K562 (cell line): ENCODE data around the gene SYCP2. TPM values are rescaled to one million over a fixed set of nuclear protein-coding genes. Genes with fewer than 3 reads are reported as not detected.

Source experiments
- MAFK ChIP-seq: IDR thresholded peaks from 2 replicates; pipeline ENCODE4 v1.6.1; 2011; ENCODE audit warnings: low read length, improper control_type of control experiment
- MGA ChIP-seq: fragments of 450-650 bp; IDR thresholded peaks from 2 replicates; pipeline ENCODE4 v1.6.1; 2016; ENCODE audit warnings: mild to moderate bottlenecking, moderate library complexity
- NFE2 ChIP-seq: IDR thresholded peaks from 2 replicates; pipeline ENCODE4 v1.6.1; 2014; ENCODE audit warnings: antibody characterized with exemption, low read depth
- RBM22 ChIP-seq: fragments of 200-400 bp; formaldehyde crosslinking; IDR thresholded peaks from 2 replicates; pipeline ENCODE4 v1.6.1; 2018; ENCODE audit warnings: low read length, low read depth; ENCODE audit not compliant: poor library complexity, severe bottlenecking
- REST ChIP-seq, 2 experiments: fragments of 450-650 bp; formaldehyde crosslinking in 1 of 2; IDR thresholded peaks; 2 replicates each; pipeline versions ENCODE4 v1.4.0 to v1.6.1; 2014 to 2020; ENCODE audit warnings: mild to moderate bottlenecking in 2 of 2, borderline replicate concordance in 1 of 2, low read depth in 1 of 2
- SRSF1 ChIP-seq: fragments of 200-400 bp; formaldehyde crosslinking; IDR thresholded peaks from 2 replicates; pipeline ENCODE4 v1.6.1; 2017; ENCODE audit warnings: mild to moderate bottlenecking, low read depth, low read length, moderate library complexity
- ZC3H11A ChIP-seq: IDR thresholded peaks from 2 replicates; pipeline ENCODE4 v1.6.1; 2012; ENCODE audit warnings: low read depth, low read length, improper control_type of control experiment
- ZNF830 ChIP-seq: fragments of 250-450 bp; sonication (Bioruptor Pico); IDR thresholded peaks from 2 replicates; pipeline ENCODE4 v1.5.0; 2021; ENCODE audit warnings: mild to moderate bottlenecking
- polyA plus RNA-seq, 8 experiments: library from polyadenylated mRNA; depleted of rRNA in 4 of 8; stranded (reverse) in 5 of 8; unstranded in 3 of 8; fragments of >200 nt; fragmentation: Nextera tagmentation in 2 of 8; fragmentation: Illumina TruSeq in 1 of 8; extraction: Ambion mirVana in 2 of 8; extraction: Trizol in 1 of 8; gene quantifications; 2 replicates each; pipeline versions ENCODE4 v1.2.1 to v1.2.3, GENCODE V29; 2011 to 2014; ENCODE audit warnings: inconsistent platforms in 1 of 8, missing spikeins in 1 of 8
- total RNA-seq, 7 experiments: library from RNA; depleted of rRNA in 6 of 7; stranded (reverse); fragments of >200 nt in 6 of 7; fragmentation: Illumina TruSeq in 2 of 7; extraction: Trizol in 2 of 7; gene quantifications; 2 replicates each; pipeline versions ENCODE4 v1.2.1 to v1.2.3, GENCODE V29; 2011 to 2021; ENCODE audit warnings: low replicate concordance in 1 of 7

The SYCP2 gene
- total and polyA plus RNA-seq, 9 of the 15 experiments (the other 6 are each of a cell fraction or from before 2014, with no cell fraction given): 0.24 to 1.6 (median 0.67) TPM

GRCh38 chr20:59976156-59976782 is 42.8 kb upstream of the SYCP2 start (continued):
- TF ChIP-seq REST (IDR thresholded peaks at IDR 0.05; ENCODE audit: borderline replicate concordance) (no peak), REST (CRISPR knock-in tag; IDR thresholded peaks at IDR 0.05; ENCODE audit: low read depth) (no peak), MGA (no peak), MAFK (no peak), SRSF1 (no peak), ZC3H11A (no peak), ZNF830 (CRISPR knock-in tag) (no peak), NFE2 (no peak), RBM22 (no peak)
